ENCODE data around the gene PKLR.
"Not testable (repeated sequence)": the region's sequence is repeated elsewhere in the genome, so short reads cannot be mapped to it uniquely, and the experiment has no call there.

PKLR gene

DNA sequence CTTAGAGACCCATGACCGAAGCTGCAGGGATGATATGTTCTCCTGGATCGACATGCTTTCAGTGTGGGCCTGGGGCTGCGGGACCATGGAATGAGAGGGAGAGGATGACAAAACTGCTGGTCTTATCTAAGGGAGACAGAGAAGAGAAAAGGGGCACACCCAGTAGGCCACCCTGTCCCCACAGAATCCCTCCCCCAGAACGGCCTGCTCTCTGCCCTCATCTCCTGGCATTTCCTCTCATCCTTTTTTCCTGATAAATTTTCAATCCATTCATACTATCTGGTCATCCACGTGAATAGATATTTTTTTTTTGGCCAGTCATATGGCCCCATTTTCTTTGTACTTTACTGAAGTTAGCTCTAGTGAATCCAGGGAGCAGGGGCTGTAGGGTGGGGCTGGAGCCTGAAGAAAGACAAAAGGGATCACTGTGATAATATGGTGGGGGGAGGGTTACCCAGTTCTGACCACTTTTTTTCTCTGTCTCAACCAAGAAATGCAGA is at the start of gene PKLR:
TSS of gene PKLR (minus strand) at position 97 of the 500 bp plus-strand sequence. CDS start at position 54, 43 bp downstream.
- DNase-seq (ENCODE audit: low read depth in 3 of 3): no peak

- no peak for DNase-seq (ENCODE audit: low read depth in 3 of 3)
Measured at GRCh38 chr1:155342842-155343241, 41.6 kb upstream of the PKLR start.

DNA sequence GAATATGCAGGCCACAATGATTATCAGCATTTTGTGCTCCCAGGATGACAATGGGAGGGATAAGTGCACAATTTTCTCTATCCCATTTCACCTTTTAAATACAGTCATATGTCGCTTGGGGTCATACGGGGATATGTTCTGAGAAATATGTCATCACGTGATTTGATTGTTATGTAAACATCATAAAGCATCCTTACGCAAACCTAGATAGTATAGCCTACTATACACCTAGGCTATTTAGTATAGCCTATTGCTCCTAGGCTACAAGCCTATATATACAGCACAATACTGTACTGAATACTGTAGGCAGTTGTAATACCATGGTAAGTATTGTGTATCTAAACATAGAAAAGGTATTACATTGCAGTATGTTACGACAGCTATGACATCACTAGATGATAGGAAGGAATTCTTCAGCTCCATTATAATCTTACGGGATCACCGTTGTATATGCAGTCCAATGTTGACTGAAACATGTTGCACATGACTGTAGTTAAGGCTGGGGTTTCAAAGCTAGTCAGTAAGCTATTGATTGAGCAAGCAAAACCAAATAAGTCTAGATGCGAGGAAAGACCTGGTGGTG is 38.4 kb upstream of the PKLR start:
- DNase-seq (ENCODE audit: low read depth in 3 of 3): no peak

DNA sequence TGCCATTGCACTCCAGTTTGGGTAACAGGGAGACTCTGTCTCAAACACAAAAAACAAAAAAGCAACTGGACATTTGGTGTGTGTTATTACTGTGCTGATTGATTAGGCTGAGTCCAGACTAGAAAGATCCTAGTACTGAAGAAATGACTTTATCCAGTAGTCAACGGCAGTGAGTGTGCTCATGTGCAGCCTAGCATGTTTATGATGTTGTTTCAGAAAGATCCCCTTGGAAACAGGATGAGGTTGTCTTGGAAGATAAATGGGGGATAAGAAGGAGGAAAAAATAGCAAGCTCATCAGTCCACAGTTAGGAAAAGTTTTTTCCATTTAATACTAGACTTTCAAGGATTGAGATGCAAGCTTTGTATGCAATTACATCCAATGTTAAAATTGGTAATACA is 33.7 kb upstream of the PKLR start:
- DNase-seq (ENCODE audit: low read depth in 3 of 3): no peak

DNA sequence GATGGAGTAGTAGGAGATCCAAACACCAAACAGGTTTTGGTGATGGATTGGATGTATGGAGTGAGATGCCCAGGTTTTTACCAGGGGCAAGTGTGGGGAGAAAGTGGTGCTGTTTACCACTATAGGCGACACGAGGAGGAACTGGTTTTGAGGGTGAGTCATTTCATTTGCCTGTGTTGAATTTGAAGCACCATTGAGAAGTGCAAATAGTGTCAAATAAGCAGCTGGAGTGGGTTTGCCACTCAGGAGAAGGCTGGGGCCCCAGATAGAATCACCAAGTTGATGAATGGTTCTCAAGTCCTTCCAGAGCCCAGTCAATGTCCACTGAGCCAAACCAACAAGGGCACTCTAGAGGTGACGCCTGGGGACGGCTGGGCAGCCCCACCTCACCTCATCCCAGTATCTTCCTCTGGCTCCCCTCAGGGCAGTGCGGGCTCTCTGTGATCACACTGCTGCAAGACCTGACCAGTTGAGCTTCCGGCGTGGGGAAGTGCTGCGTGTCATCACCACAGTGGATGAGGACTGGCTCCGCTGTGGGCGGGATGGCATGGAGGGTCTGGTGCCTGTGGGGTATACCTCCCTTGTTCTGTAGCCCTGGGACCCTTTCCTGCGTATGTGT is 28.9 kb upstream of the PKLR start:
- no peak for DNase-seq (ENCODE audit: low read depth in 3 of 3)

- DNase-seq (ENCODE audit: low read depth in 3 of 3): not testable (repeated sequence)
Measured at GRCh38 chr1:155328856-155329255, 27.6 kb upstream of the PKLR start.

GRCh38 chr1:155327981-155328380 is 26.7 kb upstream of the PKLR start:
- DNase-seq (ENCODE audit: low read depth in 3 of 3): no peak

- no peak for DNase-seq (ENCODE audit: low read depth in 3 of 3)
Measured at GRCh38 chr1:155326631-155327037, 25.4 kb upstream of the PKLR start.

- no peak for DNase-seq (ENCODE audit: low read depth in 3 of 3)
Measured at GRCh38 chr1:155326020-155326526, 24.8 kb upstream of the PKLR start.

- no peak for DNase-seq (ENCODE audit: low read depth in 3 of 3)
Measured at GRCh38 chr1:155325603-155325893, 24.3 kb upstream of the PKLR start.

DNA sequence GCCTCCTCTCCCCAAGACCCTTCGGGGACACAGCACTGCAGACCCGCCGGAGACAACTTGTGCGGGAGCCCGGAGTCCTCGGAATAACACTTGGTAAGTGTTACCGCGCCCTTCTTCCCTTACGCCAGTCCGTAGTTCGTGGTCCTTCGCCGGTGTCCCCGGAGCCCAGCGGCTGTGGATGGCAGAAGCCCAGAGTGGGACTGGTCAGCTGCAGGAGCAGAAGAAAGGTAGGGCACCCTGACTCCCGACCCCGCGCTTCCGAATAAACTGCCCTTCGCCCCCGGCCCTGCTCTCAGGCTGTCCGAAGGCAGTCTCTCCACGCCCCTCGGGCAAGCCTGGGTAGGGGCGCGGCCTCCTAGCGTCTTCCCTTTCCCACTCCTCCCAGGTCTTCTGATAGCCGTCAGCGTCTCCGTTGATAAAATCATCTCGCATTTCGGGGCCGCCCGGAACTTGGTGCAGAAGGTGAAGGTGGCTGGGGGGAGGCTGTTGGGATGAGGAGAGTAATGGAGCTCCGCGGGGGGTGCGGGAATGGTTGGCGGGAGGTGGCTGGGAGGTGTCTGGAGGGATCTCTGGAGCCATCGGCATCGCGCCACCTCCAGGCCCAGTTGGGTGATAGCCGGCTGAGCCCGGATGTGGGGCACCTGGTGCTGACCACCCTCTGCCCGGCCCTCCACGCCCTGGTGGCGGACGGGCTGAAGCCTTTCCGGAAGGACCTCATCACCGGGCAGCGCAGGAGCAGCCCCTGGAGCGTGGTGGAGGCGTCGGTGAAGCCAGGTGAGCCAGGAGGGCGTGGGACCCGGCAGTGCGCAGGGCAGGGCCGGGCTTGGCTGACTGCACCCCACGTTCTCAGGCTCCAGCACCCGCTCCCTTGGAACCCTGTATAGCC is 23.7 kb upstream of the PKLR start:
- DNase-seq (ENCODE audit: low read depth in 3 of 3): no peak

DNA sequence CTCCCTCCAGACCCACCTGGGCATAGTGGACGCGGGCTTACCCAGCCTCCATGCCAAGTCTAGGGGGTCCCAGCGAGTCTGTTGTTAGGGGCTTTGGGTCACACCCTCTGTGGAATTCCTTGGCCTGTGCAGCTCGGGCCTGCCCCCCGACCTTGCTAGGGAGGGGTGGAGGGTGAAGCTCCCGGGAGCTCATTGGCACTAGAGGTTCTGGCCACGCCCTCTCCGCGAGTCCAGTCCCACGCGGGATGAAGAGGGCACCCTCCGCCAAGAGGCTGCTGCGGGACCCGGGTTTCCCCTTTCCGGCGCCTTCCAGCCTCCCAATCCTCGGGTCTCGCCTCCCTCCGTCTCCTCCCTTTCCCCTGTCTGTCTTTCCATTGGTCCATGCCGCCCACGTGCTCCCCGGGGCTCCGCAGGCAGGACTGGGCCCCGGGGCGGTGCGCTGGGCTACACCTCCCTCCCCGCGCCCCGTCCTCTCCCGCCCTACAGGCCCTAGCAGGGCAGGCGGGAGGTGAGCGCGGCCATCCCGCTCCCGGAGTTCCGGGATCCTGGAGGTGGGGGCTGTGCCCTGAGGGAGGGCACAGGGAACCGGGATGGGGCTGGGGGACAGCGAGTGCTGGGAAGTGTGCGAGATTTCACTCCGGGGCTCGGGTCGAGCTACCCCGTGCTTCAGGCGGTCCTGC is 22.9 kb upstream of the PKLR start:
- peak; percentile 88 to 96 (median 89) for DNase-seq (ENCODE audit: low read depth in 3 of 3)

- peak; percentile 66 to 78 (median 76) for DNase-seq (ENCODE audit: low read depth in 3 of 3)
Measured at GRCh38 chr1:155323729-155324036, 22.4 kb upstream of the PKLR start.

- peak; percentile 71 to 85 (median 83) for DNase-seq (ENCODE audit: low read depth in 3 of 3)
Measured at GRCh38 chr1:155322953-155323728, 21.9 kb upstream of the PKLR start.

DNA sequence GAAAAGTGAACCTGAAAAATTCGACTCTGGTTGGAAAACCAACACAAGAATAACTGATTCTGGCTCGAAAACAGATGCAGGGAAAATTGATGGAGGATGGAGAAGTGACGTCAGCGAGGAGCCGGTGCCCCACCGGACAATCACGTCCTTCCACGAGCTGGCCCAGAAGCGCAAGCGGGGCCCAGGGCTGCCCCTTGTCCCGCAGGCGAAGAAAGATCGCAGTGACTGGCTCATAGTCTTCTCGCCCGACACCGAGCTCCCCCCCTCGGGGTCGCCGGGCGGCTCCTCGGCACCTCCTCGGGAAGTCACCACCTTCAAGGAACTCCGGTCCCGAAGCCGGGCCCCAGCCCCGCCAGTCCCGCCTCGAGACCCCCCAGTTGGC is 21.3 kb upstream of the PKLR start:
- no peak for DNase-seq (ENCODE audit: low read depth in 3 of 3)

DNA sequence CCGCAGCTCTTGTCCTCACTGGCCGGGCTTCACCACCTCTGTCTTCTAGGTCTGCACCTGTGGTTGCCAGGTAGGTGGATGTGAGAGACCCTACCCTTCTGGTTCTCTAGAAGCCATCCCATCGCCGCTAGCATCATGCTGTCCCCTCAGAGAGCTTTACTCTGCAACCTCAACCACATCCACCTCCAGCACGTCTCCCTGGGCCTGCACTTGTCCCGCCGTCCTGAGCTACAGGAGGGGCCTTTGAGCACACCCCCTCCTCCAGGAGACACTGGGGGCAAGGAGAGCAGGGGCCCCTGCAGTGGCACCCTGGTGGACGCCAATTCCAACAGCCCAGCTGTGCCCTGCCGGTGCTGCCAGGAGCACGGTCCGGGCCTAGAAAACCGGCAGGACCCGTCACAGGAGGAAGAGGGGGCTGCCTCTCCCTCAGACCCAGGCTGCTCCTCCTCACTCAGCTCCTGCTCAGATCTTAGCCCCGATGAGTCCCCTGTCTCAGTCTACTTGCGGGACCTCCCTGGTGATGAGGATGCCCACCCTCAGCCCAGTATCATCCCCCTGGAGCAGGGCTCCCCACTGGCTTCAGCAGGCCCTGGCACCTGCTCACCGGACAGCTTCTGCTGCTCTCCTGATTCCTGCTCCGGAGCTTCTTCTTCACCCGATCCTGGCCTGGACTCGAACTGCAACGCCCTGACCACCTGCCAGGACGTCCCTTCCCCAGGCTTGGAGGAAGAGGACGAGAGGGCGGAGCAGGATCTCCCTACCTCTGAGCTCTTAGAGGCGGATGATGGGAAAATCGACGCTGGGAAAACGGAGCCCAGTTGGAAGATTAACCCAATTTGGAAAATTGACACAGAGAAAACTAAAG is 20.6 kb upstream of the PKLR start:
- no peak for DNase-seq (ENCODE audit: low read depth in 3 of 3)

- DNase-seq (ENCODE audit: low read depth in 3 of 3): peak in 2 of 3 donors; percentile 54 to 69
Measured at GRCh38 chr1:155320661-155321617, 19.7 kb upstream of the PKLR start, which contains the start of gene RUSC1. RUSC1 (plus strand) TSS chr1:155320894; CDS start chr1:155321774, 880 bp downstream.

DNA sequence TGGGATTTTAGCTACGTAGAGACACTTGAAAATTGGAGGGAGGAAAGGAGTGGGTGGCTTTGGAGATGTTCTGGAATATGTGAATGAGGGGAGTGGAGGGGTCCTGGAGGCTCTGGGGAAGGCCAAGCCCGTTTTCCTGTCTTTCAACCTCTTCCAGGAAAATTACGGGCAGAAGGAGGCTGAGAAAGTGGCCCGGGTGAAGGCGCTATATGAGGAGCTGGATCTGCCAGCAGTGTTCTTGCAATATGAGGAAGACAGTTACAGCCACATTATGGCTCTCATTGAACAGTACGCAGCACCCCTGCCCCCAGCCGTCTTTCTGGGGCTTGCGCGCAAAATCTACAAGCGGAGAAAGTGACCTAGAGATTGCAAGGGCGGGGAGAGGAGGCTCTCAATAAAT is 19.0 kb upstream of the PKLR start:
- DNase-seq (ENCODE audit: low read depth in 3 of 3): no peak

DNA sequence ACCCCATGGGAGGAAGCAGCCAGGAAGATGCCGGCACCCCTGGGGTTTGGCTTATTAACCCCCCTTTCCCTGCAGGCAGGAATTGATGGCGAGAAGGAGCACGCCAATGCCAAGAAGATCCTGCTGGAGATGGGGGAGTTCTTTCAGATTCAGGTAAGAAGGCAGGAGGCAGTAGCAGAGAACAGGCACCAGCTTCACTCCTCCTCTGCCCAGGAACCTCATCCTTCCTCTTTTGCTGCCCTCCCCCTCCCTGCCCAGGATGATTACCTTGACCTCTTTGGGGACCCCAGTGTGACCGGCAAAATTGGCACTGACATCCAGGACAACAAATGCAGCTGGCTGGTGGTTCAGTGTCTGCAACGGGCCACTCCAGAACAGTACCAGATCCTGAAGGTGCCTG is 18.3 kb upstream of the PKLR start:
- DNase-seq (ENCODE audit: low read depth in 3 of 3): no peak
